HS-5 (cell line): ENCODE results near the gene MALT1.

Experiments used
- DNase-seq: peaks from one replicate; pipeline ENCODE4 v3.0.0-alpha.2; 2012; ENCODE audit warnings: low read depth

MALT1 gene

DNA sequence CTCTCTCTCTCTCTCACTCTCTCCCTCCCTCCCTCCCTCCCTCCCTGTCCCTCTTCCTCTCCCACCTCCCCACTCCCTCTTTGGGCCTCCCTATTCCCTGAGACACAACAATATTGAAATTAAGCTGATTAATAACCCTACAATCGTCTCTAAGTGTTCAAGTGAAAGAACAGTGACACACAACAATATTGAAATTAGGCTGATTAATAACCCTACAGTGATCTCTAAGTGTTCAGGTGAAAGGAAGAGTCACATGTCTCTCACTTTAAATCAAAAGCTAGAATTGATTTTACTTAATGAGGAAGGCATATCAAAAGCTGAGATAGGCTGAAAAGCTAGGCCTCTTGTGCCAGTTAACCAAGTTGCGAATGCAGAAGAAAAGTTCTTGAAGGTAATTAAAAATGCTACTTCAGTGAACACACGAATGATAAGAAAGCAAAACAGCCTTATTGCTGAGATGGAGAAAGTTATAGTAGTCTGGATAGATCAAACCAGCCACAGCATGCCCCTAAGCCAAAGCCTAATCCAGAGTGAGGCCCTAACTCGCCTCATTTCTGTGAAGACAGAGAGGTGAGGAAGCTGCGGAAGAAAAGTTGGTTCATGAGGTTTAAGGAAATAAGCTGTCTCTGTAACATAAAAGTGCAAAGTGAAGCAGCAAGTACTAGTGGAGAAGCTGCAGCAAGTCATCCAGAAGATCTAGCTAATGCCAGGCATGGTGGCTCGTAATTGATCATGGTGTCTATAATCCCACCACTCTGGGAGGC lies 21.3 kb downstream of the MALT1 start:
- no peak for DNase-seq

DNA sequence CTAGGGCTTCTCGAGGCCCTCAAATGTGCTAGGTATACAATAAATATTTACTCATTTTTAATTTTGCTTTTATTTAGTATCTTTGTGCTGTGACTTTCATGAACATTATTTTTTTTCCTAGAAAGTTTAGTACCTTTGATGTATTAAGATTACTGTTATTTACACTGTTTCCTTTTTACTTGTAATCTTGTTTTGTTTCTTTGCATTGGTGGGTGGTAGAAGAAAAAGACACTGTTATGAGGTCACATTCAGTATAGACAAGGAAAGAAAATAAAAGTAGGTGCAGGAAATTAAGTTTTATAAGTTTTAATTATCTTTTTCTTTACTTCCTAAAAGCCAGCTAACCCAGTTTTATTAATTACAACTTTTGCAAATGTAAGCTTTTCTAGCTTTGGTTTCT lies 23.0 kb downstream of the MALT1 start:
- DNase-seq = no peak

DNA sequence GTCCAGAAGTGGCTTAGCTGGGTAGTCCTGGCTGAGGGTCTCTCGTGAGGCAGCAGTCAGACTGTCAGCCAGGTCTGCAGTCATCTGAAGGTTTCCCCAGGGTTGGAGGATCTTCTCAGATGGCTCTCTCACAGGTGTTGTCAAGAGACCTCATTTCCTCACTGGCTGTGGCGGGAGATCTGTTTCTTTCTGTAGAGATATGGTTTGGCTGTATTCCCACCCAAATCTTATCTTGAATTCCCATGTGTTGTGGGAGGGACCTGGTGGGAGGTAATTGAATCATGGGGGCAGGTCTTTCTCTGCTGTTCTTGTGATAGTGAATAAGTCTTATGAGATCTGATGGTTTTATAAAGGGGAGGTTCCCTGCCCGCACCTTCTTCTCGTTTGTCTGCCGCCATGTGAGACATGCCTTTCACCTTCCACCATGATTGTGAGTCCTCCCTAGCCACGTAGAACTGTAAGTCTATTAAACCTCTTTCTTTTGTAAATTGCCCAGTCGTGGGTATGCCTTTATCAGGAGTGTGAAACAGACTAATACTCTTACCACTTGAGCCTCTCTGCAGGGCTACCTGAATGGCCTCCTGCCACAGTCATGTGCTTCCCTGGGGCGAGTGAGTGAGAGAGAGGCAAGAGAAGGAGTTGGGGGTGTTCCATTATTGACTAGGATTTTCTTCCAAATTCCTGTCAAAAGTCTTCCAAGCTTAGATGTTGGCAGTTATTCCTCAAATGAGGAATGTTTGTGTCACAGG lies 23.6 kb downstream of the MALT1 start:
- DNase-seq = no peak

DNA sequence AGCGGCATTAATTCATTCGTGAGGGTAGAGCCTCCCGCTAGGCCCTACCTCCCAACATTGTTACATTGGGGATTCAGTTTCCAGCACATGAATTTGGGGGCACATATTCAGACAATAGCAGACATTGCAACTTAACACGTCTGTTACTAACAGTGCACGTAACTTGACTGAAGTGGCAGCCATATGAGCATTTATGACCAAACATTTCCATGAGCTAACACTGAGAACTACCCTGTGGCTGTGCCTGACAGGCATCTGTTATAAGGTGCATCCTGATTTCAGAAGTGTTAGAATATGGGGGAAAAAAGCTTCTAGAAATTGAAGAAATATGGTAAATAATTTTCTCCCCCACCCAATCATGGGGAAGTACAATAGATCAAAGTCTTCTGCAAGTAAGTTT lies 24.5 kb downstream of the MALT1 start:
- DNase-seq = no peak

DNA sequence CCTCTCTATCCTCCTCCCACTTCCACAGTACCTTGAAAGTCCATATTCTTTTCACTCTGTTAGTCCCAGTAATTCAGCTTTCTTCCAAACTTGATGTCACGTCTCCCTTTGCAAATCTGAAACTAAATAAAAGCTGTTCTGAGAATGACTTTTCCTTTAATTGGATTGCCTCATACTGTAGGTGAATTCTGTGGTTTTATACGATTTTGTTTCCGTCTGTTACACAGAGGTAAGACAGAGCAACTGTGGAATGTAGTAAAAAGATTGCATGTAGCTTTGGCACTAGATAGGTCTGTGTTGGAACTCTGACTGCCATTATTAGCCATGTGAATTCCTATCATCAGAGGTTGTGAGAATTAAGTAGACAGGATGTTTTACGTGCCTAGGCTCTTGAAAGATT lies 25.9 kb downstream of the MALT1 start:
- no peak for DNase-seq

DNA sequence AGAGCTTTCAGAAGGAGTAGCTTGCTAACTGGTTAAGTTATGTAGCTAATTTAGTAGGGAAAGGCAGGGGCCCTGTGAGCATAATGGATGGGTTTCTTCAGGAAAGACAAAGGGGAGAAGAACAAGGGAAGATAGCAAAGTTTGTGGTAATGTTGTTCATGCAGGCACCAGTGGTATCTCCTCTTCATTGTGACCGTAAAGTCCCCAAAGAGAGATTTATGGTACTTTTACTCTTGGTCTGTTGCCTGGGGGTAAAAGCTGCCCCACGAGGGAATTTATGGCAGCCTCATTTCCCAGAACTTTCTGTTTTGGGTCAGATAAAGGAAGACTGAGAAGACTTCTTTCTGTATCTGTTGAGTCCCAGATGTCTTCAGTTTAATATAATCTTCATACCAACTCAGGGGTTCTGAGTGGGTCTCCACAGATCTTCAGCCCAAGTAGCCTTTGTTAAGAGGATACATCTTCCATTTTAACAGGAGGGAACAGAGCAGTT lies 27.5 kb downstream of the MALT1 start:
- no peak for DNase-seq

DNA sequence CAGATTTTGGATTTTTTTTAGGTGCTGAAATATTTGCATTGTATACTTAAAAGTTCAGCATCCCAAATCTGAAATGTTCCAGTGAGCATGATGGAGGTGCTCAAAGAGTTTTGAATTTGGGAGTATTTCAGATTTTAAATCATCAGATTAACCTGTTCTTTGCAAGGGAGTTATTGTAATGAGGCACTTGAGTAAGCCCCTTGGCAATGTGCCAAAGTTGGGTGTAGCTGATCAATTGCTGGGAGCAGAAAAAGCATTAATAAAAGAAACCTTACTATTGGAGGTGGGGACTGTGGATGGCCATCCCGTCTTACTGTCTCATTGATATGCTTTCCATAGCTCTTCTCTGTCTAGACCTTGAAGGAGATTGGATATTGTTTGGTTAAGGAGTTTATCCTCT lies 28.3 kb downstream of the MALT1 start:
- no peak for DNase-seq

DNA sequence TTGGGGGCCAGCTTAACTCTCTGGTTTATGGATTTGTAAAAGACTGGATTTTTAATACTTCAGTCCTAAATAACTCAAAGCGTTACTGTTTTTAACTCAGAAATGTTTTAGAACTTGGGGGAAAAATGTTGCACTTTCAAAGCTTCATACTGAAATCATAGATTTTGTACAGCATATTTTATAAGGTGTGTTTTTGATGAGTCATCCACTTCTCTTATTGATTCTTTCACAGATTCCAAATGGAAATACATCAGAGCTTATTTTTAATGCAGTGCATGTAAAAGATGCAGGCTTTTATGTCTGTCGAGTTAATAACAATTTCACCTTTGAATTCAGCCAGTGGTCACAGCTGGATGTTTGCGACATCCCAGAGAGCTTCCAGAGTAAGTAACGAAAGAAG lies 28.9 kb downstream of the MALT1 start:
- no peak for DNase-seq

DNA sequence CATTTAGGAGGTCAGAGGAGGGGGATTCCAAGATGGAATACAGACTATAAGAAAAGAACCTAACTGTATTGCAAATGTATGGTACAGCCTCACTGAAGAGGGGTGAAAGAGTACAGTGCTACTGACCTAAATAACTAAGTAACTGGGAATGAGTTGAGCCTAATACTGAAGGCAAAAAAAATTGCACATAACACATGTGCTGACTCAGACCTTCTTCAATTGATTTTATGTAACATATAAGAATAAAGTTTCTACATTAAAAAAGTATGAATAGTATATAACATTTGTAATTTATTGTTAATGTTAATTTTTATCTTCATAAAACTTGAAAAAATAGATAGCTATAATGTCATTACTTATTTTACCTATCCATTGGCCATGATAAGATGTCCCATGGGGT lies 41.7 kb downstream of the MALT1 start:
- no peak for DNase-seq

DNA sequence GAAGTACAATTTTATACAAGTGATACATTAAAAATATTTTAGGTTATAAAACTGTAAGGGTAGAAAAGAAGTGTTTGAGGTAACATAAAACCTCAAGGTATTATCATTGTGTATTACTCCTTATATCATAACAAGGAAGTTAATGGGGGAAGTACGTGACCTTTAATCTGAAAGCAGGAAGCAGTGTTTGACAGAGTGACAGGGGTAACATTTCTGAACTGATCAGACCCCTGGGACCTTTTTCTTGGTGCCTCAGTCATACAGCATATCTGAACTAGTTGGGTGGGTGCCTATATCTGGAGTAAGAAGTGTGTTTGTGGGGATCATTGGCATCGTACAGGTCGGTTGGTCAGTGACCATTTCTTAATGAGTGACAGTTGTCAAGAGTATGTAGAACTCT lies 43.0 kb downstream of the MALT1 start:
- DNase-seq = no peak

DNA sequence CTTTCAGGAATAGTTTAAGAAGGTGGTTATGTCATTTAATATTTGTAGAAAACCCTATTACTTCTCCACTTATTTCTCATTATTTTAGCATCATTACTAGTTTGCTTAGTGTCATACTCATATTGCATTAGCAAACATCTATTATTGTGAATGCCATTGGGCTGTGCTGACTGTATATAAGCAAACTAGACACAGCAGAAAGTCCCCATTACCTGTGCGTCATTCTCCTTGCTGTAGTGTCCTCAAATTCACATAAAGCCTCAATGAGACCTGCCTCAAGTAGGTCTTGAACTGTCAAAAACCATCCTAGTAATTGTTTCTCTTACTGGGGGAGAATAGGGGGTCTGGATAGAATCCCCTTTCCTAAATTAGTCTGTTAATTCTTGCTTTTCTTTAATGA lies 43.6 kb downstream of the MALT1 start:
- DNase-seq = no peak

DNA sequence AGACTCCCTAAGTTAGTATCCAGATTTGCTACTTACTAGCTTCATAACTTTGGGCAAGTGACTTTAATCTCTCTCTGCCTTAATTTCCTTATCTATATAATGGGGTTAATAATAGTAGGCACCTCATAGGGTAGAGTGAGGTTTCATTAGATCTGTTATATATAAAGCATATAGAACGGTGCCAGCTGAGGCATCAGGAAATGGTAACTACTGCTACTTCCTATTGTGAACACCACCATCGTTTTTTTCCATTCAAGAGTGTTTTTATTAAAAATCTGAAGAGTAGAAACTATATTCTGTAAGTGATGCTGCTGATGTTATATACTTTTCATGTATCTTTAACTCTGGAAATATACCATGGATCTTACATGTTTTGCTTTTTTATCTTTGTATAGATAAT lies 44.3 kb downstream of the MALT1 start:
- DNase-seq = no peak

DNA sequence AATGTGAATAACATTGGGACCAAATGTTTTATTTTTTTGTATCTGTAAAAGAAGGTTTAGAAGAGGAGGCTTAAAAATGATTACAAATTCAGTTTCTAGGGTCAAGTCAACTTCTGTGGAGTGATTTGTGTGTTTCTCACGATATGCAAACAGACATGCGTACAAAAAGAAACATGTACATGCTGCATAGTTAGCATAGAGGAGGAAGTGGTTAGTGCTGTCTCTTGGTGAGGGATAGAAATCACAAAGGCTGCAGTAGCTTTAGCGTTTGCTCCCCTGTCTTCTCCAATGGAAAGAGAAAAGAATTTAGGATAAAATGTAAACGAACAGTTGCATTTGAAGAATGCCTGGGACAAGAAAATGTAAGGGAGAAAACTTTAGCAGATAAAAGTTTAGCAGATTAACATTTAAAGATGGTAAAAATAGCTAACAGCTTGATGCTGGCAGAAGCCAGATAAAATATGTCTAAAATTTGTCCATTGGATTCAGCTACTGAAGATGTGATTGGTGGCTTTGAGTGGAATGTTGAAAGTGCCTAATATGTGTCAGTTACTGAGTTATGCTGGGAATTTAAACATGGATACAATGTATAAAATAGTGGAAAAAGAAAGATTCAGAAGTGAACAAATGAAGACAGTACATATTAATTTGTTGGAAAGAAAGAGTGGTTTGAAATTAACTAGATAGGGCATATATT lies 44.9 kb downstream of the MALT1 start:
- no peak for DNase-seq

DNA sequence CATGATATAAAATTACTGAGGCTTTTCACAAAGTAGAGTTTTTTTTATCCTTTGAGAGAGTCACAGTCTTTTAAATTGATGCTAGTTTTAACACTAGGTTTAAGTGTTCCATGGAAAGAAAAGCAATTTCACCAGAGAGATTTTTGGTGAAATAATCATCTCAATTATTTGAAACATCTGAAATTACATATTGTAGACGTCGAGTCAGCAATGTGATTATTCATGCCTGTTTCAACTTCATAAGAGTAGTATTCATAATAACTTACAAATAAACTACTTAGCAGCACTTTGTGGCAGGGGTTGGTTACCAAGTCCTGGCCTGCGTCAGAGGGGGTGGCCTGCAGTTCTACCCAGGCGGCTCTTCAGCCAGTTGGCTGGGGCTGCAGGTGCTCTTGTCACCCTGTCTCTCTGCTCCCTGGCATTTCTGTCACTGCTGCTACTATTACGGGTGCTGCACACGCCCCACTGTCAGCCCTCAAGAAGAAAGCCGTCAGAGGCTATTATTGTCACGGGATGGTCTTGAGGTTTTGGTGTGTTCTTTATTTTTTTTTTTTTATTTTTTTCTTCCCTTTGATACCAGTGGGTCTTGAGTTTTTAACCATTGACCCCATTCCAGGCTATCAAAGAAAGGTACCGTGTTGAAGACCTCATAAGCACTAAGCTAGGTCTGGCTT lies 50.4 kb downstream of the MALT1 start:
- DNase-seq = no peak

DNA sequence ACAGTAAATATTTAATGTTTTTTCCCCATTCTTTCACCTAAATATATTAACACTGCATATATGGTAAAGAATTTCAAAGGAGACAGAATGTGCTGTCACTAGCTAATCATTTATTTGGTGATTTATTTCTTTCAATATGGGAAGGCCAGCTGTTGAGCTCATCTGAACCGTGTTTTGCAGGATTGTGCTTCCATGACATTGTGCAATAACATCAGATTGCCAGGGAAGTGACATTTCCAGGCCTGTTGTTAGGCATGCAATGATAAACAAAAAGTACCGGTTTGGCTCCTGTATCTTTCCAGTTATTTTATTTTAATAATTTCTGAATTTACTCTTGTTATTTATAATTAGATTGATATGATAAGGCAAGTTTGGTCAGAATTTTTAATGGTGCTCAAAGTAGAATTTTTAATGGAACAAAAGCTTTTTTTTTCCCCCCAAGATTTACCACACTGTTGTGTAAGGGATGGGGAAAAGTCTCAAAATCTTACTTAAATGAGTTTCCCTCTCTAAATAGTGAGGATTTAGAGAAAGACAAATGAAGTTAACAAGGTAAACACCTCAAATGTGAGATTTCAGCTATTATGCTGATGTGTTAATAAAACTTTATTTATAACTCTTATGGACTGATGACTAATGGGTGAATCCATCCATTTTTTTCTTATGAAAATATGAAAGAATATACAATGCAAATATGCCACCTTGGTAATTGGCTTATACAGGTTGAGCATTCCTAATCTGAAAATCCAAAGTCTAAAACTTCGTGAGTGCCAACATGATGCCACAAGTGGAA lies 52.7 kb downstream of the MALT1 start:
- no peak for DNase-seq

DNA sequence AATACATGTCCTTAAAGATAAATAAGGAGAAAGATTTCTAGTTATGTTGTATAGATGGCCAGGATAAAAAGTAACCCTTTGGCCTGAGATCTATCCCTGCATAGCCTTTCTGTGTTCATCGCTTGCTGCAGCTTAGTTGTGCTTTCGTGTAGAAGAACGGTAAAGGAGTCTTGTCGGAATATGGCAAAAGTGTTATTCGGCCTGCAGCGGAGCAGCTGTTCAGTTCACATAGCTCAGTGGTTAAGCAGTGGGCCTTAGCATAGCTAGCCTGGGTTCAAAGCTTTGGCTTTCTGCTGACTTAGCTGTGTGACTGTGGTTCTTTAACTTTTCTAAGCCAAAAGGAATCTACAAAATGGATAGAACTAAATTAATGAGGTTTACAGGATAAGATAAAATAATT lies 55.4 kb downstream of the MALT1 start:
- no peak for DNase-seq

DNA sequence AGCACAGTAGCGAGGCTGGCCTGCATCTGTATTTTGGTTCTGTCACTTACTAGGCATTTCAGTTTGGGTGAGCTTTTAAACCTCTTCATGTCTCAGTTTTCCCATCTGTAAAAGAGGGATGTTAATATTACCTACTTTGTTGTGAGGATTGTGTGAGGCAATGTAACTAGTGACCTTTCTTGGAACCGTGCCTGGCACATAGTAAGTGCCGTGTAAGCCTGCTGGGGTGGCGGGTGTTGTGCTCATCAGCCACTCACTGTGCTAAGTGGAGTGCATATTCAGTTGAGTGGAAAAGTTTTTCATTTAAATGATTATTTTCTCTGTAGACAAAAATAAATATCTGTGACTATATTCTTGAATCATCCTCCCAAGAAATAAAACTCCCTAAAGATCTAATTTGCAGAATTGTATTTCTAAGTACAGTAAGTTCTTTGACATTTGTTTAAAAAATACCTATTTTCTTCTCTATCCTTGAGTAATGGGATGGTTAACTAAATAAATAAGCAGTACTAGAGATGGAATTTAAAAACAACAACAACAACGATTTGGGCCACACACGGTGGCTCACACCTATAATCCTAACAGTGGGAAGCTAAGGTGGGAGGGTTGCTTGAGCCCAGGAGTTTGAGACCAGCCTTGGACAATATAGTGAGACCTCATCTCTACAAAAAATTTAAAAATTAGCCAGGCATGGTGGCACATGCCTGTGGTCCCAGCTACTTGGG lies 56.7 kb downstream of the MALT1 start:
- DNase-seq = no peak

DNA sequence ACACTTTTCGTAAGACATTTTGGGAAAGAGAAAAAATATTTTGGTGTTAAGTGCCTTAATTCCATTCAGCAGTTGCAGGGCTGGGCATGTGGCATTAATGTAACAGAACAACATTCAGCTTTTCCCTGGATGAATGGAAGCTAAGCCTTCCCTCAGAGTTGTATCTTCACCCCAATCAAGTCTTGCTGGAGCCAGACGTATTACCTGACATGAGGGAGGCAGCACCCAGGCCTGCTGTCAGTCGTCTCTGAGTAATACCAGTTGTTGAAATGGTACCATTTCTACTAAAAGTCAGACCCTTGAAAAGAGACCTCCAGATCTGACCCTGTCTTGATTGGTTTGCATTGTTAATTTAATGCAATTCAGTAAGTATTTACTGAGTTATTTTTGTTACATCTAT lies 57.5 kb downstream of the MALT1 start:
- DNase-seq = no peak

DNA sequence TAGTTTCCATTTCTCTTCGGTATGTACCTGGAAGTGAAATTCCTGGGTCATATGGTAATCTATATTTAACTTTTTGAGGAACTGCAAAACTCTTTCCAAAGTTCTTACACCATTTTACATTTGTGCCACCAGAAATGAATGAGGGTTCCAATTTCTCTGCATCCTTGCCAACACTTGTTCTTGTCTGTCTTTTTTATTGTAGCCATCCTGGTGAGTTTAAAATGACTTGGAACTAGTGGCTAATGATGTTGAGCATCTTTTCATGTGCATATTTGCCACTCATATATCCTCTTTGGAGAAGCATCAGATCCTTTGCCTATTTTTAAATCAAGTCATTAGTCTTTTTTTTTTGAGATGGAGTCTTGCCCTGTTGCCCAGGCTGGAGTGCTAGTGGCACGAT lies 59.4 kb downstream of the MALT1 start:
- DNase-seq = no peak

DNA sequence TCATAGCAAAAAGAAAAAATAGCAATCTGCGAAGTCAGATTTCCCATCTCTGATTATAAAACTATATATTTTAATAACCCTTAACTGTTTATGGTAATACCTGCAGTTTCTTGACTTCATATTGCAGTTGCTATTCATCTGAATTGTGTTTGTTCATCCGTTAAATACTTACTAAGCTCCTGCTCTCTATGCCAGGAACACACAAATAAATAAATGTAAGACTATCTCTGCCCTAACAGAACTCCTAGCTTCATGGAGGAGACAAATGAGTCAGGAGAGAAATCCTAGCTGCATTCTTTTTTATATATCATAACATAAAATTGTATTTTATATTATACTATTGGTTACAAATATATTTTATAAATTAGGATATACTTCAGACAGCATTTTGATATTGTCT lies 61.2 kb downstream of the MALT1 start:
- no peak for DNase-seq

DNA sequence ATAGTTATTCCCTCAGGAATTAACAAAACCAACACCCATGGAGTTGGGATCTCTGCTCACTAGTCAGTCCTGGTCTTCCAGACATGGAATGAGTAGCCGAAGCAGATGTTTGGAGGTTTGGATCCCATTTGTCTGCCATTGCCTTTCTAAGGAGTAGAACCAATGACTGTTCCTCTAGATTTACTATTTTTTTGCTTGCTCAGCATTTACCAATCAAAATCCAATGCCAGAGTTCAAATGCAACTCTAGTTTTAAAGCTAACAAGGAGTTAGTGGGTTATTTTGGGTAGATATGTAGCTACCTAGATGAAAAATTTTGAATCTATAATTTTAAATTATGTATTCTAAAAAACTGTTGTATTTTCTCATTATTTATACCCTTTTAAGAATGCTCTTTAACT lies 62.6 kb downstream of the MALT1 start:
- no peak for DNase-seq
